Measurements from ENCODE around the gene HIBCH.
"Not testable (repeated sequence)": the region's sequence is repeated elsewhere in the genome, so short reads cannot be mapped to it uniquely, and the experiment has no call there.

The HIBCH gene

GRCh38 chr2:190235101-190235500 is 84.5 kb downstream of the HIBCH start:
- no peak for DNase-seq (ENCODE audit: low read depth in 2 of 2)

- not testable (repeated sequence) for DNase-seq (ENCODE audit: low read depth in 2 of 2)
Measured at GRCh38 chr2:190223989-190224388, 95.6 kb downstream of the HIBCH start.

DNA sequence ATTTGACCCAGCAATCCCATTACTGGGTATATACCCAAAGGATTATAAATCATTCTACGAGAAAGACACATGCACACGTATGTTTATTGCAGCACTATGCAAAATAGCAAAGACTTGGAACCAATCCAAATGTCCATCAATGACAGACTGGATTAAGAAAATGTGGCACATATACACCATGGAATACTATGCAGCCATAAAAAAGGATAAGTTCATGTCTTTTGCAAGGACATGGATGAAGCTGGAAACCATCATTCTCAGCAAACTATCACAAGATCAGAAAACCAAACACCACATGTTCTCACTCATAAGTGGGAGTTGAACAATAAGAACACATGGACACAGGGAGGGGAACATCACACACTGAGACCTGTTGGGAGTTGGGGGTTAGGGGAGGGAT is 96.9 kb downstream of the HIBCH start:
- DNase-seq (ENCODE audit: low read depth in 2 of 2): not testable (repeated sequence)

- no peak for DNase-seq (ENCODE audit: low read depth in 2 of 2)
Measured at GRCh38 chr2:190221429-190221828, 98.2 kb downstream of the HIBCH start.

GRCh38 chr2:190219186-190219585 is 100.4 kb downstream of the HIBCH start:
- DNase-seq (ENCODE audit: low read depth in 2 of 2): no peak

- DNase-seq (ENCODE audit: low read depth in 2 of 2): no peak
Measured at GRCh38 chr2:190217616-190218015, 102.0 kb downstream of the HIBCH start.

DNA sequence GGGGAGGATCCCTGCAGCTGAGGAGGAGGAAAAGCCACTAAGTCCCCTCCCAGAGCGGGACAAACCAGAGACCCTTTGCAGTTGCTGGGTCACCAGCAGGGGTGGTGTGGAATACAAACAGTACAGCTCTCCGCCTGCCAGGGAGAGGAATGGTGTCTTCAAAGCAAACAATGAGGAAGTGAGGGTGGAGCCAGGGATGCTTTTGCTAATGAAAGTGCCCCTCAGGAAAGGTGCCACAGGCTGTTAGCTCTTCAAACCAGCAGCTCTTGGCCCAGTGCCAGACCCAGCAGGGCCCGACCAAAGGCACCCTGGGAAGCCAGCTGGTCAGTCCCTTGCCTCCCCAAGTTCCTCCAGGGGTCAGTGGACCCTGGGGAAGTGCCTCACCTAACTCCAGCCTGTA is 102.8 kb downstream of the HIBCH start:
- no peak for DNase-seq (ENCODE audit: low read depth in 2 of 2)

GRCh38 chr2:190215620-190216019 is 104.0 kb downstream of the HIBCH start:
- no peak for DNase-seq (ENCODE audit: low read depth in 2 of 2)

- DNase-seq (ENCODE audit: low read depth in 2 of 2): no peak
Measured at GRCh38 chr2:190214426-190215194, 105.0 kb downstream of the HIBCH start.

- no peak for DNase-seq (ENCODE audit: low read depth in 2 of 2)
Measured at GRCh38 chr2:190213441-190214335, 105.9 kb downstream of the HIBCH start.

DNA sequence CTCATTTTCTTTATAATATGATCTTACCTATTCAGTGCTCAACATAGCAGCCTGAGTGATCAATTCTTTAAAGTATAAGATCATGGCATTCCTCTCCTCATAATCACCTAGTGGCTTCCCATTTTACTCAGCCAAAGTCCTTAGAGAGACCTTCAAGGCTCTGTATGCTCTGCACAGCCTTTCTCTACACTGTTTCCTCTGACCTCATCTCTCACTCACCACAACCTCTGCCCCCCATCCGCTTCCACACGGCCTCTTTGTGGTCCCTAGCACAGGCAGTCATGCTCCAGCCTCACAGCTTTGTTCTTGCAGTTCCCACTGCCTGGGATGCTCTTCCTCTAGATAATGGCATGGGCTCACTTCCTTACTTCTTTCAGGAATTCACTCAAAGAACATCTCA is 109.2 kb downstream of the HIBCH start:
- DNase-seq (ENCODE audit: low read depth in 2 of 2): no peak

- DNase-seq (ENCODE audit: low read depth in 2 of 2): no peak
Measured at GRCh38 chr2:190209559-190209958, 110.1 kb downstream of the HIBCH start.

GRCh38 chr2:190207930-190208329 is 111.7 kb downstream of the HIBCH start:
- DNase-seq (ENCODE audit: low read depth in 2 of 2): no peak

GRCh38 chr2:190205657-190206056 is 114.0 kb downstream of the HIBCH start:
- DNase-seq (ENCODE audit: low read depth in 2 of 2): no peak

- no peak for DNase-seq (ENCODE audit: low read depth in 2 of 2)
Measured at GRCh38 chr2:190202604-190203003, 117.0 kb downstream of the HIBCH start.

- DNase-seq (ENCODE audit: low read depth in 2 of 2): no peak
Measured at GRCh38 chr2:190202018-190202417, 117.6 kb downstream of the HIBCH start.

DNA sequence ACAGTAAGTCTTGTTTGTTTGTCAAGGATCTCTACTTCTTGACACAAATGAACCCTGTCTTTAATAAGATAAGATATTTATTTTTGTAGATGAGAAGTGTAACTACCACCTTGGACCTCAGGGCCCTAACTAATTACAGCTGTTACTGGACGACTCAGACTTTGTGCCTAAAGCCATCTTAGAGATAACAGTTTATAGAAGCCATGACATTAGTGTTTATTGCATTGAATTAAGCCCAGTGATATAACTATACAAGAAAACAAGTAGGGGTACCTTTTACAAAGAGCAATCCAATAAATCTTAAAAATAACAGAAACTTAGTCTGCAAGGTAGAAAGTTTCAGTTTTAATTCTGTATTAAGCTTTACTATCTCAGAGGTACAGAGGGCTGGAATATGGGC is 119.0 kb downstream of the HIBCH start:
- no peak for DNase-seq (ENCODE audit: low read depth in 2 of 2)

GRCh38 chr2:190199530-190199929 is 120.1 kb downstream of the HIBCH start:
- no peak for DNase-seq (ENCODE audit: low read depth in 2 of 2)

DNA sequence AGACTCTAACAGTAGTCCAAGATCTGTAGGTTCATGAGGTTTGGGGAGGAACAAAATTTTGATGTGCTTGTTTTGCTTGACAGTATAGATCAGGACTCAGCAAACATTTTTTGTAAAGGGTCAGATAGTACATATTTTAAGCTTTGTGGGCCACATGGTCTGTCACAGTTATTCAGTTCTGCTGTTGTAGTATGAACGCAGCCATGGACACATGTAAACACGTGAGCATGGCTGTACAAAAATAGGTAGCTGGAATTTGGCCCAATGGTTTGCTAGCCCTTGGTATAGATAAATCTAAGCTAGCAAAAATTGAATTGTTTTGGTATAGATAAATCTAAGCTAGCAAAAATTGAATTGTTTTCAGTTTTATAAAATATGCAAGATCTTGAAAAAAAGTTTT is 120.5 kb downstream of the HIBCH start:
- no peak for DNase-seq (ENCODE audit: low read depth in 2 of 2)

DNA sequence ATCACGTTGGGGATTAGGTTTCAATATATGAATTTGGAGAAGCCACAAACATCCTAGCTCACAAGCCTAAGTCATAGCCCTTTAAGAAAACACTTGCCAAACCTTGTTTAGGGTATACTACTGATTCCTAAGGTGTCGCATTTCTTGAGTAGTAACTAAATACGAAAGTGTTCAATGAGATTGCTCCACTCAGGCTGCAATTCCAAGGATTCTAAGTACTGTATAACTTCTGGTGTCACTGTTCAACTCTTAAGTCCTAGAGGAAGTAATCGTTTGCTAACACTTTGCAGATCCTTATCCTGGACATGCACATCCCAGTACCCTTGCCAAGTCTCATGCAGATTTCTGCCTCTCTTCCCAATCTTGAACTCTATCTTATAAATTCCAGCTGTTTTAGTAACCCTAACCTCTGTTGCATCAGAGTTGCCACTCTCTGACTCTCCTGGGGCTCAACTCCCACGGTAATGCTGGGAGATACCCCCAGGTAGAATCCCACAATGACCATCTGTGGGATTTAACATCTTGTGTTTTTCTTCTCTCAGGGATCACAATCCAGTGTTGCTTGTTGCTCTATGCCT is 122.4 kb downstream of the HIBCH start:
- DNase-seq (ENCODE audit: low read depth in 2 of 2): no peak

- no peak for DNase-seq (ENCODE audit: low read depth in 2 of 2)
Measured at GRCh38 chr2:190190507-190191162, 129.0 kb downstream of the HIBCH start.

- DNase-seq (ENCODE audit: low read depth in 2 of 2): no peak
Measured at GRCh38 chr2:190188289-190188688, 131.3 kb downstream of the HIBCH start.
